K562 (cell line): Measurements from ENCODE around the gene RIPK3. TPM values are rescaled to one million over a fixed set of nuclear protein-coding genes. Genes with fewer than 3 reads are reported as not detected.

Experiments used
- ATAC-seq: fragments of 200-7000 bp; cut with Tn5 transposase; 3 replicates; pipeline ENCODE4 v1.9.1; 2020; ENCODE audit warnings: moderate library complexity
- BruUV-seq: library from RNA; stranded (reverse); fragments of 400-500 nt; replicated peaks from 2 replicates; lab custom pipeline; 2021; lab: Mats Ljungman, UMichigan
- CTCF ChIA-PET: fragments of 300-600 bp; formaldehyde crosslinking; extraction: SDS; loops from one replicate; lab custom pipeline; 2021; ENCODE audit warnings: low intra/inter-chr PET ratio; lab: Yijun Ruan, JAX
- POLR2A ChIA-PET: fragments of 300-600, 350-650 bp; sonication (Branson Sonifier 250); formaldehyde crosslinking; extraction: SDS; loops from one replicate; lab custom pipeline; 2021; ENCODE audit warnings: antibody characterized with exemption, inconsistent platforms; lab: Yijun Ruan, JAX
- DNase-seq, 4 experiments: peaks; one replicate each; pipeline versions ENCODE4 v3.0.0 to v3.0.0-alpha.2; 2011 to 2018; ENCODE audit warnings: low spot score in 3 of 4, mixed read lengths in 3 of 4; ENCODE audit errors: extremely low read depth in 1 of 4
- FAIRE-seq: peaks from 2 replicates; lab custom pipeline; 2011; peaks lifted over from hg19 to GRCh38; lab: Jason Lieb, UNC
- H2AFZ ChIP-seq: 2 replicates; pipeline ENCODE4 v1.6.0; 2011; ENCODE audit warnings: low read depth, low read length, control low read depth, inconsistent platforms
- H3K27ac ChIP-seq: fragments of 200-600 bp; 3 replicates; pipeline ENCODE4 v1.8.0; 2011; ENCODE audit warnings: low read depth, mild to moderate bottlenecking, control low read depth, inconsistent platforms, low read length, moderate library complexity, mixed read lengths; ENCODE audit errors: extremely low read depth
- H3K27me3 ChIP-seq, 2 experiments: fragments of 300-600 bp in 1 of 2; 2 replicates in 1 of 2; 3 replicates in 1 of 2; pipeline versions ENCODE4 v1.6.0 to v1.8.0; 2011; ENCODE audit warnings: inconsistent platforms in 2 of 2, low read length in 2 of 2, mild to moderate bottlenecking in 1 of 2, mixed read lengths in 1 of 2, moderate library complexity in 1 of 2; ENCODE audit not compliant: control insufficient read depth in 2 of 2, insufficient read depth in 2 of 2
- H3K36me3 ChIP-seq: fragments of 300-600 bp; 3 replicates; pipeline ENCODE4 v1.8.0; 2011; ENCODE audit warnings: mild to moderate bottlenecking, low read length, inconsistent platforms; ENCODE audit not compliant: control insufficient read depth, insufficient read depth
- H3K4me1 ChIP-seq, 2 experiments: fragments of 200-600 bp in 1 of 2; replicated peaks in 1 of 2; 2 replicates in 1 of 2; 3 replicates in 1 of 2; pipeline versions ENCODE4 v1.5.1 to v1.8.0; 2011; ENCODE audit warnings: inconsistent platforms in 2 of 2, low read length in 2 of 2, mild to moderate bottlenecking in 1 of 2, mixed read lengths in 1 of 2, moderate library complexity in 1 of 2; ENCODE audit not compliant: control insufficient read depth in 2 of 2, insufficient read depth in 2 of 2
- H3K4me2 ChIP-seq: 2 replicates; pipeline ENCODE4 v1.6.1; 2011; ENCODE audit warnings: low read length, control low read depth, inconsistent platforms, mixed read lengths; ENCODE audit not compliant: insufficient read depth
- H3K4me3 ChIP-seq: fragments of 200-600 bp; sonication (generic), shearing (Covaris generic); 2 replicates; pipeline ENCODE4 v1.5.1; 2016; ENCODE audit warnings: control low read depth, inconsistent platforms
- H3K79me2 ChIP-seq: fragments of 200-600 bp; 3 replicates; pipeline ENCODE4 v1.8.0; 2011; ENCODE audit warnings: low read length, inconsistent platforms; ENCODE audit not compliant: control insufficient read depth, insufficient read depth
- H3K9ac ChIP-seq, 2 experiments: 2 replicates each; pipeline versions ENCODE4 v1.6.0 to v1.6.1; 2011; ENCODE audit warnings: low read depth in 2 of 2, low read length in 2 of 2, control low read depth in 1 of 2, inconsistent platforms in 1 of 2, mild to moderate bottlenecking in 1 of 2, mixed read lengths in 1 of 2; ENCODE audit not compliant: insufficient read depth in 1 of 2
- H3K9me1 ChIP-seq: one replicate; pipeline ENCODE4 v1.6.0; 2011; ENCODE audit warnings: inconsistent platforms, mild to moderate bottlenecking, low read length, moderate library complexity; ENCODE audit not compliant: control insufficient read depth, insufficient read depth
- H3K9me3 ChIP-seq: replicated peaks from 2 replicates; pipeline ENCODE4 v1.5.1; 2011; ENCODE audit warnings: low read depth, low read length, inconsistent platforms; ENCODE audit not compliant: control insufficient read depth, insufficient read depth
- H4K20me1 ChIP-seq: replicated peaks from 2 replicates; pipeline ENCODE4 v1.6.1; 2011; ENCODE audit warnings: low read length, inconsistent platforms, mixed read lengths; ENCODE audit not compliant: control insufficient read depth, insufficient read depth
- C11orf30 ChIP-seq: fragments of 450-650 bp; IDR thresholded peaks from 2 replicates; pipeline ENCODE4 v1.6.1; 2016; ENCODE audit warnings: low read depth, mild to moderate bottlenecking
- ESRRB ChIP-seq: fragments of 250-450 bp; sonication (Bioruptor Pico); IDR thresholded peaks from 2 replicates; pipeline ENCODE4 v1.5.0; 2020; ENCODE audit warnings: mild to moderate bottlenecking, moderate library complexity, borderline replicate concordance
- HNRNPL ChIP-seq: fragments of 200-400 bp; formaldehyde crosslinking; IDR thresholded peaks from 2 replicates; pipeline ENCODE4 v1.6.1; 2017; ENCODE audit warnings: low read depth, mild to moderate bottlenecking, low read length
- PHB ChIP-seq: fragments of 250-450 bp; sonication (Bioruptor Pico); IDR thresholded peaks from 2 replicates; pipeline ENCODE4 v1.5.0; 2021
- POLR2A ChIP-seq: fragments of 450-650 bp; conservative IDR thresholded peaks from 2 replicates; pipeline ENCODE4 v1.6.1; 2016
- SRSF3 ChIP-seq: fragments of 200-400 bp; formaldehyde crosslinking; IDR thresholded peaks from 2 replicates; pipeline ENCODE4 v1.6.1; 2016; ENCODE audit warnings: mild to moderate bottlenecking, low read length, moderate library complexity; ENCODE audit not compliant: insufficient read depth
- ZBED1 ChIP-seq: IDR thresholded peaks from 2 replicates; pipeline ENCODE4 v1.6.1; 2014
- ZFP36 ChIP-seq: fragments of 150-350 bp; IDR thresholded peaks from 2 replicates; pipeline ENCODE4 v1.6.1; 2018; ENCODE audit warnings: low read length, low read depth; ENCODE audit not compliant: partially characterized antibody
- WGBS: fragments of 100-300 bp; shearing (Covaris generic); methylation state at CpG from one replicate; pipeline ENCODE4 v1.1.6; 2016; ENCODE audit warnings: low coverage, mixed read lengths; ENCODE audit not compliant: insufficient coverage; ENCODE audit errors: missing lambda C conversion rate; 5-methylcytosine and 5-hydroxymethylcytosine counted together
- in situ Hi-C: fragments of 300-500 bp; cut with MboI; formaldehyde crosslinking; loops from 4 replicates; pipeline ENCODE4 v1.15.0; 2018; ENCODE audit warnings: inconsistent platforms, mixed read lengths
- intact Hi-C: fragments of 100-400 bp; cut with micrococcal nuclease; formaldehyde crosslinking; loops from 2 replicates; pipeline ENCODE4 v1.14.2; 2022
- polyA plus RNA-seq, 8 experiments: library from polyadenylated mRNA; depleted of rRNA in 4 of 8; stranded (reverse) in 5 of 8; unstranded in 3 of 8; fragments of >200 nt; fragmentation: Nextera tagmentation in 2 of 8; fragmentation: Illumina TruSeq in 1 of 8; extraction: Ambion mirVana in 2 of 8; extraction: Trizol in 1 of 8; gene quantifications; 2 replicates each; pipeline versions ENCODE4 v1.2.1 to v1.2.3, GENCODE V29; 2011 to 2014; ENCODE audit warnings: inconsistent platforms in 1 of 8, missing spikeins in 1 of 8
- total RNA-seq, 7 experiments: library from RNA; depleted of rRNA in 6 of 7; stranded (reverse); fragments of >200 nt in 6 of 7; fragmentation: Illumina TruSeq in 2 of 7; extraction: Trizol in 2 of 7; gene quantifications; 2 replicates each; pipeline versions ENCODE4 v1.2.1 to v1.2.3, GENCODE V29; 2011 to 2021; ENCODE audit warnings: low replicate concordance in 1 of 7

The RIPK3 gene
- total and polyA plus RNA-seq, 9 of the 15 experiments (the other 6 are each of a cell fraction or from before 2014, with no cell fraction given) = 0.03 to 0.43 (median 0.28) TPM; not detected in 3

- no peak for TF ChIP-seq HNRNPL
These were observed 26.9 kb downstream of the RIPK3 start (continued) for GRCh38 chr14:24312736-24313507.

GRCh38 chr14:24311837-24312615 is 27.8 kb downstream of the RIPK3 start:
- 100% methylated on average over 1 of the region's 1 CpG for WGBS
- CTCF ChIA-PET = no interaction called here
- no peak overlapping the region for H3K9ac ChIP-seq
- H2AFZ ChIP-seq = no peak overlapping the region
- ATAC-seq = no peak
- no peaks in the 10 kb centered on the region for H3K9me3 ChIP-seq
- no peak for TF ChIP-seq ZBED1
- no peak for TF ChIP-seq ESRRB (CRISPR knock-in tag)
- no peak for TF ChIP-seq POLR2A
- no peak for TF ChIP-seq SRSF3
- no peak for TF ChIP-seq PHB (CRISPR knock-in tag)
- TF ChIP-seq ZFP36 = no peak
- TF ChIP-seq C11orf30 = no peak
- no peak for DNase-seq
- BruUV-seq = no TSS peak
- in situ Hi-C loops (no loop called here), intact Hi-C loops (no loop called here)
- POLR2A ChIA-PET = interaction anchor here (0.6 kb wide), 1 partner anchor 164 kb away, joined by 4 read pairs; no protein-coding TSS in a partner anchor
- no peaks in the 10 kb centered on the region for H3K79me2 ChIP-seq
- H3K27me3 ChIP-seq = no peaks in the 10 kb centered on the region
- H3K4me2 ChIP-seq = no peak overlapping the region
- no peaks in the 10 kb centered on the region for H3K9me1 ChIP-seq
- no peak overlapping the region for H3K27ac ChIP-seq
- no peak for FAIRE-seq
- peaks cover 28% of the 10 kb centered on the region; the same call in 2 of the 3 replicates for H3K36me3 ChIP-seq
- H3K4me3 ChIP-seq = no peak overlapping the region
- H3K4me1 ChIP-seq = peaks cover 19 to 21% of the 10 kb centered on the region in 2 experiments
- no peaks in the 10 kb centered on the region for H4K20me1 ChIP-seq
